ENCODE data around the gene INHBC.
"Not testable (repeated sequence)": the region's sequence is repeated elsewhere in the genome, so short reads cannot be mapped to it uniquely, and the experiment has no call there.

DNA sequence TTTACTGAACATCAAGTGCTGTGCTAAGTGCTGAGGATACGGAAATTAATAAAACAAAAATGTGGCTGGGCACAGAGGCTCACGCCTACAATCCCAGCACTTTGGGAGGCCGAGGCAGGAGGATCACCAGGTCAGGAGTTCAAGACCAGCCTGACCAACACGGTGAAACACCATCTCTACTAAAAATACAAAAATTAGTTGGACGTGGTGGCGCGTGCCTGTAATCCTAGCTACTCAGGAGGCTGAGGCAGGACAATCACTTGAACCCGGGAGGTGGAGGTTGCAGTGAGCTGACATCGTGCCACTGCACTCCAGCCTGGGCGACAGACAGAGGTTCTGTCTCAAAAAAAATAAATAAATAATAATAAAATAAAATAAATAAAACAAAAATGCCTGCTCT lies 7.6 kb upstream of the INHBC start:
- TF ChIP-seq RAD21 (IDR thresholded peaks at IDR 0.05; ENCODE audit: low read depth); POLR2A (IDR thresholded peaks at IDR 0.05; ENCODE audit: borderline replicate concordance, extremely low read depth, insufficient read depth, insufficient read length); SIN3A (IDR thresholded peaks at IDR 0.05; ENCODE audit: low read depth); EZH2 (IDR thresholded peaks at IDR 0.05); FOSL1 (IDR thresholded peaks at IDR 0.05; ENCODE audit: low read depth); ZNF274 (IDR thresholded peaks at IDR 0.05; ENCODE audit: low read depth, low read length); TCF7L2 (IDR thresholded peaks at IDR 0.05; ENCODE audit: borderline replicate concordance, extremely low read depth, insufficient read depth, insufficient read length); POLR2AphosphoS5 (IDR thresholded peaks at IDR 0.05; ENCODE audit: low read depth, low read length); EZH2phosphoT487 (IDR thresholded peaks at IDR 0.05; ENCODE audit: borderline replicate concordance): not testable (repeated sequence)
- TF ChIP-seq, protein P1, sequence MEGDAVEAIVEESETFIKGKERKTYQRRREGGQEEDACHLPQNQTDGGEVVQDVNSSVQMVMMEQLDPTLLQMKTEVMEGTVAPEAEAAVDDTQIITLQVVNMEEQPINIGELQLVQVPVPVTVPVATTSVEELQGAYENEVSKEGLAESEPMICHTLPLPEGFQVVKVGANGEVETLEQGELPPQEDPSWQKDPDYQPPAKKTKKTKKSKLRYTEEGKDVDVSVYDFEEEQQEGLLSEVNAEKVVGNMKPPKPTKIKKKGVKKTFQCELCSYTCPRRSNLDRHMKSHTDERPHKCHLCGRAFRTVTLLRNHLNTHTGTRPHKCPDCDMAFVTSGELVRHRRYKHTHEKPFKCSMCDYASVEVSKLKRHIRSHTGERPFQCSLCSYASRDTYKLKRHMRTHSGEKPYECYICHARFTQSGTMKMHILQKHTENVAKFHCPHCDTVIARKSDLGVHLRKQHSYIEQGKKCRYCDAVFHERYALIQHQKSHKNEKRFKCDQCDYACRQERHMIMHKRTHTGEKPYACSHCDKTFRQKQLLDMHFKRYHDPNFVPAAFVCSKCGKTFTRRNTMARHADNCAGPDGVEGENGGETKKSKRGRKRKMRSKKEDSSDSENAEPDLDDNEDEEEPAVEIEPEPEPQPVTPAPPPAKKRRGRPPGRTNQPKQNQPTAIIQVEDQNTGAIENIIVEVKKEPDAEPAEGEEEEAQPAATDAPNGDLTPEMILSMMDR (IDR thresholded peaks at IDR 0.05 in 2 of 3, conservative IDR thresholded peaks at IDR 0.05 in 1 of 3; ENCODE audit: borderline replicate concordance in 1 of 3, insufficient read depth in 1 of 3, low read depth in 2 of 3, low read length in 2 of 3) = not testable (repeated sequence)
- TF ChIP-seq, protein P2, sequence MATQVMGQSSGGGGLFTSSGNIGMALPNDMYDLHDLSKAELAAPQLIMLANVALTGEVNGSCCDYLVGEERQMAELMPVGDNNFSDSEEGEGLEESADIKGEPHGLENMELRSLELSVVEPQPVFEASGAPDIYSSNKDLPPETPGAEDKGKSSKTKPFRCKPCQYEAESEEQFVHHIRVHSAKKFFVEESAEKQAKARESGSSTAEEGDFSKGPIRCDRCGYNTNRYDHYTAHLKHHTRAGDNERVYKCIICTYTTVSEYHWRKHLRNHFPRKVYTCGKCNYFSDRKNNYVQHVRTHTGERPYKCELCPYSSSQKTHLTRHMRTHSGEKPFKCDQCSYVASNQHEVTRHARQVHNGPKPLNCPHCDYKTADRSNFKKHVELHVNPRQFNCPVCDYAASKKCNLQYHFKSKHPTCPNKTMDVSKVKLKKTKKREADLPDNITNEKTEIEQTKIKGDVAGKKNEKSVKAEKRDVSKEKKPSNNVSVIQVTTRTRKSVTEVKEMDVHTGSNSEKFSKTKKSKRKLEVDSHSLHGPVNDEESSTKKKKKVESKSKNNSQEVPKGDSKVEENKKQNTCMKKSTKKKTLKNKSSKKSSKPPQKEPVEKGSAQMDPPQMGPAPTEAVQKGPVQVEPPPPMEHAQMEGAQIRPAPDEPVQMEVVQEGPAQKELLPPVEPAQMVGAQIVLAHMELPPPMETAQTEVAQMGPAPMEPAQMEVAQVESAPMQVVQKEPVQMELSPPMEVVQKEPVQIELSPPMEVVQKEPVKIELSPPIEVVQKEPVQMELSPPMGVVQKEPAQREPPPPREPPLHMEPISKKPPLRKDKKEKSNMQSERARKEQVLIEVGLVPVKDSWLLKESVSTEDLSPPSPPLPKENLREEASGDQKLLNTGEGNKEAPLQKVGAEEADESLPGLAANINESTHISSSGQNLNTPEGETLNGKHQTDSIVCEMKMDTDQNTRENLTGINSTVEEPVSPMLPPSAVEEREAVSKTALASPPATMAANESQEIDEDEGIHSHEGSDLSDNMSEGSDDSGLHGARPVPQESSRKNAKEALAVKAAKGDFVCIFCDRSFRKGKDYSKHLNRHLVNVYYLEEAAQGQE (IDR thresholded peaks at IDR 0.05; ENCODE audit: low read depth) = not testable (repeated sequence)
- TF ChIP-seq, protein P3, sequence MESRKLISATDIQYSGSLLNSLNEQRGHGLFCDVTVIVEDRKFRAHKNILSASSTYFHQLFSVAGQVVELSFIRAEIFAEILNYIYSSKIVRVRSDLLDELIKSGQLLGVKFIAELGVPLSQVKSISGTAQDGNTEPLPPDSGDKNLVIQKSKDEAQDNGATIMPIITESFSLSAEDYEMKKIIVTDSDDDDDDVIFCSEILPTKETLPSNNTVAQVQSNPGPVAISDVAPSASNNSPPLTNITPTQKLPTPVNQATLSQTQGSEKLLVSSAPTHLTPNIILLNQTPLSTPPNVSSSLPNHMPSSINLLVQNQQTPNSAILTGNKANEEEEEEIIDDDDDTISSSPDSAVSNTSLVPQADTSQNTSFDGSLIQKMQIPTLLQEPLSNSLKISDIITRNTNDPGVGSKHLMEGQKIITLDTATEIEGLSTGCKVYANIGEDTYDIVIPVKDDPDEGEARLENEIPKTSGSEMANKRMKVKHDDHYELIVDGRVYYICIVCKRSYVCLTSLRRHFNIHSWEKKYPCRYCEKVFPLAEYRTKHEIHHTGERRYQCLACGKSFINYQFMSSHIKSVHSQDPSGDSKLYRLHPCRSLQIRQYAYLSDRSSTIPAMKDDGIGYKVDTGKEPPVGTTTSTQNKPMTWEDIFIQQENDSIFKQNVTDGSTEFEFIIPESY (IDR thresholded peaks at IDR 0.05; ENCODE audit: extremely low read depth, insufficient replicate concordance, low read length) = not testable (repeated sequence)
